ENCODE results near the gene PIBF1. TPM values are rescaled to one million over a fixed set of nuclear protein-coding genes. Genes with fewer than 3 reads are reported as not detected.
"Not testable (repeated sequence)": the region's sequence is repeated elsewhere in the genome, so short reads cannot be mapped to it uniquely, and the experiment has no call there.

The PIBF1 gene
- polyA plus RNA-seq, 10 donors = 20.5 to 29.9 (median 25.0) TPM

- peak in 2 of 3 donors; percentile 11 to 43 for DNase-seq
Observed at GRCh38 chr13:72901546-72901945, 119.6 kb downstream of the PIBF1 start.

DNA sequence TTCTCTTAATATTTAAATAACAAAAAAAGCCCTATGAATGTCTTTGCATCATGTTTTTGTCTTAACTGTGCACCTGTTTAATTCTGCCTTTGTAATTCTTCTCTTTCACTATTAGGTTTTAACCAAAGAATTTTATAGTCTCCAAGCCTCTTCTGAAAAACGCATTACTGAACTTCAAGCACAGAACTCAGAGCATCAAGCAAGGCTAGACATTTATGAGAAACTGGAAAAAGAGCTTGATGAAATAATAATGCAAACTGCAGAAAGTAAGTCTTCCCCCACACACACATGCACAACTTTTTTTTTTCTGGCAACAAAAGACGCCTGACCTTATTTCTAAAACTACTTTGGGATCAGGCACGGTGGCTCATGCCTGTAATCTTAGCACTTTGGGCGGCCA, 126.5 kb downstream of the PIBF1 start:
- peak in 1 of 3 donors; percentile 9 for DNase-seq

DNA sequence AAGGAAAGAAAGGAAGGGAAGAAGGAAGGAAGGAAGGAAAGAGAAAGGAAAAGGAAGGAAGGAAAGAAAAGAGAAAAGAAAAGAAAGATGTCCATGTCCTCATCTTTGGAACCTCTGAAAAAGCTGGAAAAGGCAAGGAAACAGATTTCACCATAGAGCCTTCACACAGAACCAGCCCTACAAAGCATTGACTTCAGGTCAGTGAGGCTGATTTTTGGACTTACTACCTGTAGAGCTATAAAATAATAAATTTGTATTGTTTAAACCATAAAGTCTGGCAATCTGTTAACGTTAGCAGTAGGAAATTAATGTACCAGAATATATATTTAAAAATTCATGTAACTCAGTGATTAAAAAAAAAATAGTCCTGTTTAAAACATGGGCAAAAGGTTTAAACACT, 130.0 kb downstream of the PIBF1 start:
- DNase-seq = no peak

- peak; percentile 31 to 65 (median 36) for DNase-seq
Observed at GRCh38 chr13:72920097-72920496, 138.2 kb downstream of the PIBF1 start.

DNA sequence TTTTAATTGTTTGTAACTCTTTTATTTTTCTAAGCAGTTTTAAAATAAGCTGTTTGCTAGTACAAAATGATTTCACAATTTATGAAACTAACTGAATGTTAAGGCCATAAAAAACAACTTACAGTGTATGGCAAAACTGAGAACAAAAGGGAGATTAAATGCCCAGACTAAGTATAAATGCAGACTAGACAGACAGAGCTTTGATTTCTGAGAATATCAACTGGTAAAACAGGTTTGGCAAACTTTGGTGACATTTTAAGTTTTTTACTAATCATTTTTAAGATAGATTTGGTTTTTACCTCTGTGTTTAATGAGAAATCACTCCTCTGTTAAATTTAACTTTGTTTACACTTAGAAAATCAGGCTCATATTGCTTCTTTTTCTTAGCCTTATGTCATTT, 149.4 kb downstream of the PIBF1 start:
- DNase-seq = no peak

- DNase-seq = no peak
Observed at GRCh38 chr13:72932250-72932649, 150.3 kb downstream of the PIBF1 start.

- not testable (repeated sequence) for DNase-seq
Observed at GRCh38 chr13:72946267-72946666, 164.3 kb downstream of the PIBF1 start.

DNA sequence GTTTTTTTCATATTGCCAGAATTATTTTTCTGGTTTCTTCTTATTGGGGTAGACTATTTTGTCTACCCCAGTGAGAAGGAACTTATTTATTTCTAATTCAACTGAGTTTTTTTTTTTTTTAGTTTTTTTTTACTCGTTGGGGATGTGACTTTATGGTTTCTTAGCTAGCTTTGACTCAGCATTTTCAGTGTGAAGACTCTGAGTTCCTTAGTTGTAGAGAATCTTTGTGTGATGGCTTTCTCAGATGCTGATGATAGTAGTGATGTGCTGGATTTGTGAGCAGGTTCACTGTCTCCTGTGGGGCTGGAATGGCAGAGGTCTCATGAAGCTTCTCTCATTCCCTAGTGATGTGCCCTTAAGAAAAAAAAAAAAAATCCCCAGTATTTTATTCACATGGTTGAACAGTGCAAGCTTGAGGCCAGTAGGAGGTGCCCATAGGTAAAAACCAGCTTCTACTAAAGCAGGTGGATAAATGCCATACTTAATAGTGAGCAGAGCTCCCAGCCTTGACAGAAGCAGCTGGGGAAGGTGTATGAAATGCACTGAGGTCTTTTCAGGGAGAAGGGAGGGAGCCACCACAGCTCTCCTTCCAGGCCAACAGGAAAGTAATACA, 170.7 kb downstream of the PIBF1 start:
- DNase-seq = no peak

GRCh38 chr13:72953391-72953965, 171.5 kb downstream of the PIBF1 start:
- no peak for DNase-seq

DNA sequence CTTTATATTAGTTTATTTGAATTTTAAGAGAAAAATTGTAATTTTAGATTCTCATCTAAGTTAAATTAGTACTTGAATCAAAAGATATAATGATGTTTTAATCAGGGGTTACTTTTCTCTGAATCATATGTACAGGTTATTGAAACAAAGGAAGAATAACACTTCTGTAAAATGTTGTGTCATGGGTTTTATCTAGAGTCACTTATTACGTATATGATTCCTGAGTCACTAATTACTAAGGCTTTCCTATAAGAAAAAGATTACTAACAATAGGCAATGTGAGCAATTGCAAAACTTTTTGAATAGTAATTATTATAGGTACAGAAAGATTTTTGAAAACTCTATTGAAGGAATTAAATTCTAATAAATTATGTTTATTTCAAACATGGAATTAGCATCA, 177.7 kb downstream of the PIBF1 start:
- no peak for DNase-seq

DNA sequence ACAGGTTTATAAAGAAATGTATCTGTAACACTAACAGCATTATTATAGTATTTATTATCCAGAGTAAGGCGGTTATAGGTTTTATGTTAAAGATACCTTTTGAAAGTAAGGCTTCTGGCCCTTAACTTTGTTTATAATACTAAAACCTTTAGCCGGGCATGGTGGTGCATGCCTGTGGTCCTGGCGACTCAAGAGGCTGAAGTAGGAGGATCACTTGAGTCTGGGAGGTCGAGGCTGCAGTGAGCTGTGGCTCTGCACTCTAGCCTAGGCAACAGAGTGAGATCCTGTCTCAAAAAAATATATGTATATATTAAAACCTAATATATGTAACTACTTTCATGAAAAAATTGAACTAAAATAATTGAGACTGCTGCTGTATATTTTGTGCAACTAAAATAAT, 178.2 kb downstream of the PIBF1 start:
- DNase-seq = no peak

DNA sequence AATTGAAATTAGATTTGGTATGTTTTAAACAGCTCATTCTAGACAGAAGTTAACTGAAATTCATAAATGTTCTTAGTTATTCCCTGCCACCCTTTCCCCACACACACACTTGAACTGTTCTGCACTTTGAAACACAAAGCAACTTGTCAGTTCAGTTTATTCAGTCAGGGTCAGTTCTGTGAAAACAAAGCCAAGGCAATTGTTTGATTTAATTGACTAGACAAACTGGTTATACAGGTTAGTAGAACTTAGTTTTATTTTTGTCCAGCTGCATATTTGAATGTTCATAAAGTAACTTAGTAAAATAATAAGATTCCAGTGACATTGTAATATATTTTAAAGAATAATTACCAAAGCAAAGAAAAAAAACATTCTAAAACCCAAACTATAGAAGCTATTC, 178.6 kb downstream of the PIBF1 start:
- DNase-seq = no peak

DNA sequence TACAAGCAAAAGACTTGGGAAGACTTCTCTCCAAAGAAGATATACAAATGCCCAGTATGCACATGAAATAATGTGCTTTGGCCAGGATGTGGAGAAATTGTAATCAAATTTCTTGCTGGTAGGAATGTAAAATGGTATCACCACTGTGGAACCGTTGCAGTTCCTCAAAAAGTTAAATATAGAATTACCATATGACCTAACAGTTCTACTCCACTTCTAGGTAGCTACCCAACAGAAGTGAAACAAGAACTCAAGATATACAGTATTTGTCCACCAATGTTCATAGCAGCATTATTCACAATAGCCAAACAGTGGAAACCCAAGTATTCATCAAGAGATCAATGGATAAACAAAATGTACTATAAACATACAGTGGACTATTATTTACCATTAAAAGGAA, 181.8 kb downstream of the PIBF1 start:
- DNase-seq = no peak

- DNase-seq = no peak
Observed at GRCh38 chr13:72970301-72970880, 188.5 kb downstream of the PIBF1 start.

GRCh38 chr13:72970956-72971355, 189.0 kb downstream of the PIBF1 start:
- DNase-seq = peak in 1 of 3 donors; percentile 14

DNA sequence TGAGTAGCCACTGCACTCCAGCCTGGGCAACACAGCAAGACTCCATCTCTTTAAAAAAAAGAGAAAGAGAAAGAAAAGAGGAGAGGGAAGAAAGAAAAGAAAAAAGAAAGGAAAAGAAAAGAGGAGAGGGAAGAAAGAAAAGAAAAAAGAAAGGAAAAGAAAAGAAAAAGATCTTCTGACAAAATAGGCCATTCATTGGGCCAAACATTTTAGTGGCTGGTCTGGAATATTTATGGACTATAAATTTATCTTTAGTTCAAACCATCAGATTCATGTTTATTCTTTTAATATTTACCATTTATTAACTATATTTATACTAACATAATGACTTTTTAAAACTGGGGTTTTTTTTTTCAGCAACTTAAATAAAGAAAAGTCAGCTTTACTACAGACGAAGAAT, 191.3 kb downstream of the PIBF1 start:
- DNase-seq = no peak

- DNase-seq = peak; percentile 16 to 33 (median 17)
Observed at GRCh38 chr13:72983085-72983768, 201.3 kb downstream of the PIBF1 start.

GRCh38 chr13:72985610-72986009, 203.7 kb downstream of the PIBF1 start:
- no peak for DNase-seq

DNA sequence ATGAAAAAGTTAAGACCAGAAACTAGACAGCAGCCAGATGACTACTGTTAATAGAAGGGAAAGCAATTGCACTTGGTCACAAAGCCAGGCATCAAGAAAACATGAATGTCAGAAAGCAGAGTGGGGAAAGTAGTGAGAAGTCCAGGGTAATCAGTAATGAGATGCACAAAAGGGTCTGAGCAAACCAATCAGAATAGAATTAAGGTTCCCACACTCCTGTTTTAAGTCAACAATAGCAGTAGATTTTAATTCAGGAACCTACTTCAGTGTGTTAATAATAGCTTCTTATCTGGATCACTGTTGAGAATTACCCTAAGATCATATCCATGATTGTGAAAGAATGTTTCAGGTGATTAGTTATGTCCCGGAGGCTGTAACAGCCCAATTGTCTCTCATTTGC, 204.3 kb downstream of the PIBF1 start:
- no peak for DNase-seq

- peak in 1 of 3 donors; percentile 8 for DNase-seq
Observed at GRCh38 chr13:72990953-72991352, 209.0 kb downstream of the PIBF1 start.

- DNase-seq = no peak
Observed at GRCh38 chr13:72998012-72998411, 216.1 kb downstream of the PIBF1 start.

GRCh38 chr13:73000027-73000674, 218.2 kb downstream of the PIBF1 start:
- peak in 2 of 3 donors; percentile 14 to 30 for DNase-seq
